HG03520 (cell line): Measurements from ENCODE around the gene VAPB.

ENCODE experiments used
- ATAC-seq: cut with Tn5 transposase; IDR thresholded peaks from one replicate; pipeline ENCODE4 v1.9.1; 2021; ENCODE audit warnings: mild to moderate bottlenecking, moderate library complexity; ENCODE audit not compliant: unreplicated experiment

The VAPB gene

DNA sequence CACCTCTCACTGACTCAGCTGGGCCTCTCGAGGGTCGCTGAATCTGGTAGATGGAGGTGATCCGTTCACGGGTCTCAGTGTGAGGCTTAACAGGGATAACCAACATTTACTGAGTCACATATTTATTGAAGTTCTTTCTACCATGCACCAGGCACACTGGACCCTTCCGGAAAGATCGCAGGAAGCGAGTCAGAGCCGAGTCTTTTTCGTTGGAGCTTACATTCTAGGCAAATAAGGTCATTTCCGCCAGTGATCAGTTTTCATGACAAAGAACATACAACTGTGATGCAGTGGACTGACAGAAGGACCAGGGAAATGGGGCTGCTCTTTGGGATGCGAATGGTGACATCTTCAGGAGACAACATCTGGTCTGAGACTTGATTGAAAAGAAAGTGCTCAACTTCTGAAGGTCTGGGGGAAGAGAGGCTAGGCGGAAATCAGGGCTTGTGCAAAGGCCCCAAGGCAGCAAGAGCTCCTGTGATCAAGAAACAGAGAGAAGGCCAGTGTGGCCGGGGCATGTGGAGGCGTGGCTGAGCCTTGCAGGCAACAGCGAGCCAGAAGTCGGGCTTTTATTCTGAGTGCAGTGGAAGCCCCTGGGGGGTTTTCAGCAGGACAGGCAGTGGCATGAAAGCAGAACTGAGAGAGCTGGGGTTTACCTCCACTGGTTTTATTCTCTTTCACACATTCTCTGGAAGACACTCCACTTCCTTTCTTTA lies 69.5 kb downstream of the VAPB start:
- peak; percentile 95 for ATAC-seq

DNA sequence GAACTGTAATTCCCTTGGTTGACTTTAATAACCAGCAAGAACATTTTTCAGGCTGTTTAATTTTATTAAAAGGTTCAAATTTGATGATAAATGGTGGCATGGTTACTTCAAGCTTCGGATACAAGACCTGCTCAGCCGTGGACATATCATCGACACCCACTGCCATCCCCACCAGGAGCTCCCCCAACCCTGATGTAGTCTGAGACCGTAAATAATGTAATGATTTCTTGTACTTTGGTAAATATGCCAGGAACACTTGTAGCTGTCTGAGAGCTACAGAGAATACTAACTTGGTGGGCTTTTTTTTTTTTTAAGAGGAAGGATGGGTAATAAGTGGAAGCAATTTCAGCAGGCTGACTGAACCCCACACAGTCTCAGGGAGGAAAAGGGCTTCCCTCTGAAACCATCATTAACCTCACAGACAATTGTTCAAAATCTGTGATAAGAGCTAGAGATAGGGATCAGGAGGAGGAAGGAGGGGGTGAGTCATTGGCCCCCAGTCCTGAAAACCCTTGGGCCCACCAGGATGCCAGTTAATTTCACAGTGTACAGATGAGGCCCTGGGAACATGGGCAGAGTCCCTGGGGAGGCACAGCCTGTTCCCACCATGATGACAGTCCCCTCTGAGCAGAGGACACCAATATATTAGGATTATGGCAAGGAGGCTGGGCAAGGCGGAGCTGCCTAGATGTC lies 70.2 kb downstream of the VAPB start:
- peak; percentile 16 for ATAC-seq

DNA sequence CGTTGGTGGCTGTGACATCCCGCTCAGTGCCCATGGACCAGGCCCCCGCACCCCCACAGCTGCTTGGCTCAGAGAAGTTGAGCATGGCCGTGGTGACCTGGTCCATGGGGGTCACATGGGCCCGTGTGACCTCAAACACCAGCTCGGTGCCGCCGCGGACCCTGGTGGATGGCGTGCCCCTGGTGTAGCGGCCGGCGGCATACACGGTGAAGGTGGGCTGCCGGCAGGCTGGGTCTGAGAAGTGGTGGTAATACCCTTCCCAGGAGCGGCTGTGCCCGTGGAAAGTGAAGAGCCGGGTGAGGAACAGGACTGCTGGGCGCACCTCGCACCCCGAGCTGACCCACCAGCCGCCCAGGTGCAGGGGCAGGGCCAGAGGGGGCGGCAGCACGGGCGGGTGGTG lies 72.1 kb downstream of the VAPB start:
- no peak for ATAC-seq

DNA sequence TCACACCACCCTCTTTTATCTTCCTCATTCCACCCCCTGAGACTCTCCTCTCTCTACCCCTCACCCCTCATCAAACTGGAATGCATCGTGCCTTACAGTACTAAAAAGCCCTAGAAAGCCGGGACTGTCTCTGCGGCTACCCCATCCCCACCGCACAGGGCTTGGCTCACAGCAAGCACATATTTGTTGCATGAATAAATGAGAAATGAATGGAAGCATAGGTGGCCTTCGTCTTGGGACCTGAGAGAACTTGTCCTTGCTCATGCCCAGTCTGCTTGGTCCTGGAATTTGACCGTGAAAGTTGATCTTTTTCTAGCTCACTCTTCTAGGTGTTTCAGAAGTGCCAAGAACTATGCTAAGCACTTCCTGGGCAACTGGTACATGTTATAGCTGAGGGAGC lies 72.9 kb downstream of the VAPB start:
- ATAC-seq = no peak

DNA sequence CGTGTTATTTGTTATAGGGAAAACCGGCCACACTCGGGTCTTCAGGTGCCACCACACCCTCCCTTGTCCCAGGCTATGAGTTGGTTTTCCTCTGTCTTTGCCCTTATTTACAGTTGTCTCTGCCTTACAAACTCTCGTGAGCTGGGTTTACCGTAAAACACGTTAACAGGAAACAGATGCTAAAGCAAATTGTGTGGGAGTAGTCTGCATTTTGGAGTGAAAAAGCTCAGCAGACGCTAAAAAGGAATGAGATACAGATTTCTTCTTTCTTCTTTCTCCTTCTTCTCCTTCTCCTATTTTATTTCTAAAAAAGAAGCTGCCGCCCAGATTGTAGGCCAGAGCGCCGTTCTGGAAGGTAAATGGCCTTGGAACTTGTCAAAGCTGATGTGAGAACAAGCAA lies 74.2 kb downstream of the VAPB start:
- ATAC-seq = no peak

DNA sequence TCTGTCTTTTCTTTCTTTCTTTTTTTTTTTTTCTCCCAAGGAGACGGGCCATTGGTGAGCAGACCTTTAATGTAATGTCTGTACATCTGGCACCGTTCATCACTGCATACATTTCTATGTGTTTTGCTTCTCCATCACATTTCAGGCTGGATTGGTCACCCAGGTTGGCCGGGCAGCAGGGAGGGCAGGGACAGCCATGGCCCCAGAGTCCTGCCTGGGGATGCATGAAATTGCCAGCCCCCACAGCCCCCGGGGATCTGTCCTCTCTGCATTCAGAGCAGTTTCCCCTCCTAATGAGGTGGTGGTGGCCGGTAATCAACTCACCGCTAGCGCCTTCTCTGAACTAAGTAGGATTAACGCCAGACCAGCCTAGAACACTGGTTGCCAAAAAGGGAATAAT lies 75.8 kb downstream of the VAPB start:
- ATAC-seq = no peak

DNA sequence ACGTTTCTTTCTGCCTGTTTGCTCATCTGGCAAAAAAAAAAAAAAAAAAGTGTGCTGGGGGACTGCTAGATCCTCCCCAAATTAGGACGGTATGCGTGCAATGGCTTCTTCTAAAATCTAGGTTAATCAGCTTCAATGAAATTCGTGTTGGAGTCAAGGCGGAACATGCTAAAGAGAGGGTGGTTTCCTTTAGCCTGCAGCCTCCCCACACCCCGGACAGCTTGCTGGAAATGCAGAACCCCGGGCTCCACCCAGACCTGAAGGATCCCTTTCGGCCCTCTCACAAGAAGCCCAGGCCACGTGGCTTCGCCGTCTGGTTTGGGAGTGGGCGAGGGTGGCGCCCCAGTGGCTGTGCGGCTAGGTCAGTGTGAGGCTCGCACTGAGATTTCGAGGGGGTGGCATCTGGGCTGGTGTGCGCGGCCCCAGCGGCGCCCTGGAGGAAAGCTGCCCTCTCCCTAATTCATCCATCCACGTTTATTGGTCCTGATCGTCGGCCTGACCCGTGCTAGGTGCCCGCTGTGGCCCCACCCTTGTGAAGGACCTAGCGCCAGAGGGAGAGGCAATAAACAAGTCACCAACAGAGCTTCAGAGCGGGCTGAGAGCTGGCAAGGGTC lies 77.2 kb downstream of the VAPB start:
- no peak for ATAC-seq

DNA sequence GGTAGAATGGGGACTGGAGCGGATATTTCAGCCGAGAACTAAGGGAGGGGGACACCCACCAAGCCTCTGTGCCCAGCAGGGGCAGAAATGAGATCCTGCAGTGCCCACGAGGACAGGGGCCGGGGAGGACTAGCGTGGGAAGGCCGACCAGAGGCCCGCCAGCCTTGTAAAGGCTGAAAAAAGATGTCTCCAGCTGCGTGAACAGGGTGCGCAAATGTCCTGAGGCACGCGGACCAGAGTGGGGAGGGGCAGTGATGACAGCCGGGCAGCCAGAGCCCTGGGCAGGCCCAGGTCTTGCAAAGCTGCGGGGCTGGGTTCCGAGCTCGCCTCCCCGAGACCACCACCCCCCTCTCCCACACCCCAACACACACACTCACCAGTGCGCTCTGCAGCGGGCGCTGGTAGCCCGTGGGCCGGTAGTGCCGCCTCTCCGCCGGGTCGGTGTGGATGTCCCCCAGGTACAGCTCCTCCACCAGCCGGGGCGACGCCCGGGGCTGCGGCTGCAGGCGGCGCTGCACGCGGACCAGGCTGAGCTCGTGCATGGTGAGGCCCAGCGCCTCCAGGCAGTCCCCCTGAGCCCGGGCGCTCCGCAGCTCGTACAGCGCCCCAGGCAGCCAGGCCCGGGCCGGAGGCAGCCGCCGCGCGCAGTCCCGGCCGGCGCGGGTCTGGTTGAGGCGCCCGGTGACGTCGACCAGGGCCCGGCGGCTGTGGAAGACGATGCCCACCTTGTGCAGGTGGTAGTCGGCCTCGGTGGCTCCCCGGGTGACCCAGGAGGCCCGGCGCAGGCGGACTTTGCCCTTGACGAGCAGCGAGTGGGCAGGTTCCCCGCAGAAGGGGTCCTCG lies 77.9 kb downstream of the VAPB start:
- no peak for ATAC-seq

DNA sequence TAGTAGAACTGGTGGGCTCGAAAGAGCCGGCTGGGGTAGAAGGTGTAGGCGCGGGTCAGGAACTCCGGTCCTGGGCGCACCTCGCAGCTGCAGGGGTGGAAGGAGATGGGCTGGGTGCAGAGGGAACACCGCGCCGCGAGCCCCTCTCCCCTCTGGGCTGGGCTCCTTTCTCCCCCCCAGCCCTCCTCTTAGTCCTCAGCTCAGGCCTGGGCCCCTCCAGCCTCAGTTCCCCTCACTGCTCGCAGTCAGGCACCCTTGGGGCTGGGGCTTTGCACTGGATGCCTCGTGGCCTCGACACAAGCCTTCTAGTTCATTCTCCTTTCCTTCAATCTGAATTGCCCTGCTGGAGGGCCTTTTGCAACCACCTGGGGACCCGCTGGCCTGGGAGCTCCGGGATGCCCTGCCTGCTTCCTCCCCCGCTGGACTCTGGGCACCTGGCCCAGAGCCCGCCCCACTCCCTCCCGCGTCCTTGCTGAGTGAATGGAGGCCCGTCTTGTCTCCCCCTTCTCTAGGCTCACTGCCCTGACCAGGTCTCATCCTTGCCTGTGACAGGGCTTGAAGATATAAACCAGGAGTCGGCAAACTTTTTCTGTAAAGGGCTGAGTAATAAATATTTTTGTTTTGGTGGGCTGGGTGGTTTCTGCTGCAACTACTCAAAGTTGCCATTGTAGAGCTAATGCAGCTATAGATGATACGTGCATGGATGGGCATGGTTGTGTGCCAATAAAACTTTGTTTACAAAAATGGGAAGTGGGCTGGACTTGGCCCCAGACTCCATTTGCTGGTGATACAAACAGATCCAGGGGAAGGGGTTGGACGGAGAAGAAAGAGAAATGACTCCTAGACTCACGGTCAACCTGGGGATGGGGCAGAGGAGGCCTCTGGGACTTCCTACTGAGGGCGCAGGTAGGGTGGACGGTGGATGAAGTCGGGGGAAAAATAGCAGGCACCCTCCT lies 78.8 kb downstream of the VAPB start:
- no peak for ATAC-seq

DNA sequence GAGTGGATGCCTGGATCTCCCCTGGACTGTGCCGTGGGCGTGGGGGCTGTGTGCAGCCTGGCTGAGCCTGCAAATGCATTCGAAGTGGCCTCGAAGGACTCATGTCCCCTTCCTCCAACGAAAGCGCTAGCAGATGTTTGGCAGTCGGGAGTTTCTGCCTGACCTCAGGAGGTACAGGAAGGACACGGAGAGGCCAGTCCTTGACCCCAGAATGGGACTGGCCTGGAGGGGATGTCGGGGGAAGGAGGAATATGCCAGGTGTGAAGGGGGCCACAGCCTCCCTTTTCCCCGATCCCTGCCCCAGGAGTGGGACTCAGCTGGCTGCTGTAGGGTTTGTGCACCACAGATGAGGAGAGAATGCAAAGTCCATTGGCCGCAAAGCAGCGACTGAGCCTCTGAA lies 80.6 kb downstream of the VAPB start:
- ATAC-seq = no peak

DNA sequence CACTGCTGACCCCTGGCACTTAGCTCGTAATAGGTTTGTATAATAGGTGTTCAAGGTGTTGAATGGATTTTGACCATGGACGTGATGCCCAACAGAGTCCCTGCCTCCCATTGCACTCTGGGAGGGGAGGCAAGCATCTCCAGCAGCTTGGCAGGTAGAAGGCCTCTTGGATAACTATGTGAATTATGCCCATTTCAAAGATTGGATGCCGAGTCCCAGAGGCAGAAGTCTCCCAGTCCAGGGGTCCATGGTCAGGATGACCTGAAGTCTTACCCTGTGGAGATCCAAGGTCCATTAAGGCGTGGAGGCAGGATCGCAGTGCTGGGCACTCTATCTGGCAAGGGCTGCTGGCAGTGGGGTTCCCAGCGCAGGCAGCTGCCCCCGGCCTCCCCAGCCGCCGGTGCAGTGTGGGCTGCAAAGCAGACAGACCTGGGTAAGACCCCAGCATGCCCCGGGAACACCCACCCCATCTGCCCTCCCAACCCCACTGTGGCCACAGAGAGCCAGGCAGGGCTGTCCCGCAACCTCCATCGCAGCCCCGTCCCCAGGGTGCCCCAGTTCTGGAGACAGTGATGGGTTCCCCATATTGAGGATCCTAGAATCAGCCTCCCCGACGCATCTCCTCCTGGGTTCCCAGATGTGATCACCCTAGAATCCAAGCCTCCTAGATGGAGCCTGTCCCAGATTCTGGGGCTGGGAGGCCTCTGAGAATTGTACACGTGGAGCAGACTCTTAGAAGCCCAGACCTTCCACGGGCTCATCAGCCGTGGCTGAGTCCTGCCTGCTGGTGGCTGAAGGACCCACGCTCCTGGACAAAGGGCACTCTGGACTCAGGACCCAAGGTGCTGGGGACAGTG lies 81.5 kb downstream of the VAPB start:
- no peak for ATAC-seq

DNA sequence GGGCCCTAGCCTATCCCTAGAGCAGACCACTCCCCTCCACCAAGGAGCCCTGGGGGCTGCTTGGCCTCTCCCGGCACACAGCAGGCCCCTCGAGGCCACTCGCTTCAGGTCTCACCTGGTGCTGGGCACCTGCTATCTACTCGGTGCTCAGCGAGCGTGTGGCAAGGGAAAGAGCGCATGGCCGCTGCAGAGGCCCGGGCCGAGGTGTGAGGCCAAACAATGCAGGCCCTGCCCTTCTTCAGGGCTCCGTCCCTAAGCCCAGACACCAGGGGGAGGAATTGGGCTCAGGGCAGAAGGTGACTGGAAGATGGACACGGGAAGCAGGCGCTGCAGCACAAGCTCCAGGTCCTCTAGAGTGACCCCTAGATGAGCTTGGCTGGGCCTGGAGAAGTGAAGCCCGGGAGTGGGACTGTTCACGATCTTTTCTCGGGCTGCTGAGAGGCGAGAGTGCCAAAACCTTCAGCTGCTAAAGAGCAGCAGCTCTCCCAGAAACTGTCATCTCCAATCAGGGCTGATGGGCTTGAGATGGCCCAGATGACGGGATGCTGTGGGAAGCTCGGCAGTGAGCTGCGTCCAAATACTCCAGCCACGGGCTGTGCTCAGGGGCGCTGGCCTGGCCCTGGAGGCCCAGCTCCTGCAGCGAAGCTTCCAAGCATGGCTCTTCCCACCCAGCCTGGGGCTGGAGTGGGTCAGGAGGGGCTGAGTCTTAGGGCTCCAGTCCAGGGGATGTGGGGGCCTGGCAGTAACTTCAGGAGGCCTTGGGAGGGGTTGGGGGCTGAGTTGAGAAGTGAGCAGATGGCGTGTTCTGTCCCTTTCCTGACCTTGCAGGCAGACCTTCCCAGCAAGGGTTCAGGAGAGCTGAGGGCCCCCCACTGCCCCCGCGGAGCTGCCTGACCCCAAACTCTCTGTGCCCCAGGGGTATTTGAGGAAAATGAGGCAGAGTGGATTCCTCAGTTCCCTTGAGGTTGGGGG lies 82.5 kb downstream of the VAPB start:
- no peak for ATAC-seq

DNA sequence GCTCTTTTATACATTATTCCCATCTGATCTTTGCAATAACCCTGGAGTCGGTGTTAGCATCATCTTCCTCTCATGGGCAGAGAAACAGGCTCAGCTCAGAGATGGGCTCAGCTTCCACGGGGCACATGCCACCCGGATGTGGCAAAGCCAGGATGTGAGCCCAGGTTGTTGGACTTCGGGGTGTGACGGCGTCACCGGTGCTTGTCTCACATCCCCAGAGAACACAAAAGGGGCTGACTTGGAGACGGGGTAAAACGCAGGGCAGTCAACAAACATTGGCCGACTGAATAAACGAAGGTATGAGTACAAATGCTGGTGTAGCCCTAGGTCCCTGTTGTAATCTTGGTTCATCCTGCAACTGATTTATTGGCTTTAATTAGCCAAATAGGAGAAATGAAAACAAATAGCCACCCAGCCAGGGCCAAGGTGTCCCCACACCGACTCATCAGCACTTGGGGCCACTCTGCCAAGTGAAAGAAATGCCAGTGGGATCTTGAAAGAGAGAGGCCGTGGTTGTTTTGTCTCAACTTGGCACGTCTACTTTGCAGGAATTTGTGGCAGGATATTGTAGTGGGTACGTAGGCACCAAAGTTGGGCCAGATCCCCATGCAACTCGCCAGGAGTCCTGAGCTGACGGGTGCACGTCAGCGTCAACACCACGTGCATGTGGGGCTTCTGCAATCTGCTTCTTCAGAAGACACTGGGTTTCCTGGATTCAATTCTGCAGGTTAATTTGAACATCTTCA lies 83.4 kb downstream of the VAPB start:
- ATAC-seq = no peak

DNA sequence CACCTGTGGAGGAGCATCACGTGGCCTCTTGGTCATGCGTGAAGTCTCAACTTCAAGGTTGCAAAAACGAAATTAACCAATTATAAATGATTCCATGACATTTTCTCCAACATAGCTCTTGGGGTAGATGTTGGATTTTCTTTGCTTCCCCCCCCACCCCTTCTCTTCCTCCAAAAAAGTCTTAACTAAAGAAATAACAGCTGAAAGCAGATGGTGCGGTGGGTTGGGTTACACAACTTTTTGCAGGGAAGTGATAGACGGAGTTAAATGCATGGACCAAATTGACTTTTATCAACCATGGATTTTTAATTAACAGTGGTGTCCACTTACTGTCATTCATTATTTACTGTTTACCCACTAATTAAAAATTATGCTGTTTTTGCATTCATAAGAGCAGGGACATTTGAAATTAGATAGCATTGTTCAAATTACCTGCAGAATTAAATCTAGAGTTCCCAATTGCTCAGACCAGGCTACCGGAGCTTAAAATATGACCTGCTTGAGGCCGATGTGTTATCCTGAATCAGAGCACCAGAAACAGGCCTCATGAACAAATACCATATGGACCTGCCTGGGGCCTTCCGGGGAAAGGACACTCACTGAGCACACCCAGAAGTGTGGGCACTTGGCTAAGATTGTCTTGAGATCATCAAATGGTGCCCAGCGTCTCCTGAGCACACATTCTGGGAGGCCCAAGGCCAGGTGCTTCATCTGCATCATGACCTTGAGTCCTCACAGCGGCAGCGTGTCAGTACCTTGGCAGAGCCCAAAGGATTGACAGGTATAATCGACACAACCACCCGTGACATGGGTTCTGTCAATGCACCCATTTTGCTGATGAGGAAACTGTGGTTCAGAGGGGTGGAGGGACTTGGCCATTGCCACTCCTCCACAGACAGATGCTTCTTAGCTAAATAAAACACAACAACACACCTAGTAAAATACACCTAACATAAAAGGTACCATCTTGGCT lies 84.7 kb downstream of the VAPB start:
- ATAC-seq = no peak

DNA sequence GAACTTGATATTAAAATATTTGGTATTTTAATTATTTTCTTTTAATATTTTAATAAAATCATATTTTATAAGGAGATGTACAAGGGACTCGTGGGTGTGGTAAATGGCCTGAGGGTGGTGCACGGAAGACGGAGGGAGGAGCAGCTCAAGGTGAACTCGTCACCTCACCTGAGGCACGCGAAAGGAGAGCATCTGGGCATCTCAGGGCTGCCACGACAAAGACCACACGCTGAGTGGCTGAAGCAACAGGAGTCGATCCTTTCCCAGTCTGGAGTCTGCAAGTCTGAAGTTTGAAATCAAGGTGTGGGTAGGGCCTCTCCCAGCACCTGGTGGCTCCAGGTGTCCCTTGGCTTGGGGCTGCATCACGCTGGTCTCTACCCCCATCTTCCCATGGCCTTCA lies 86.4 kb downstream of the VAPB start:
- no peak for ATAC-seq

DNA sequence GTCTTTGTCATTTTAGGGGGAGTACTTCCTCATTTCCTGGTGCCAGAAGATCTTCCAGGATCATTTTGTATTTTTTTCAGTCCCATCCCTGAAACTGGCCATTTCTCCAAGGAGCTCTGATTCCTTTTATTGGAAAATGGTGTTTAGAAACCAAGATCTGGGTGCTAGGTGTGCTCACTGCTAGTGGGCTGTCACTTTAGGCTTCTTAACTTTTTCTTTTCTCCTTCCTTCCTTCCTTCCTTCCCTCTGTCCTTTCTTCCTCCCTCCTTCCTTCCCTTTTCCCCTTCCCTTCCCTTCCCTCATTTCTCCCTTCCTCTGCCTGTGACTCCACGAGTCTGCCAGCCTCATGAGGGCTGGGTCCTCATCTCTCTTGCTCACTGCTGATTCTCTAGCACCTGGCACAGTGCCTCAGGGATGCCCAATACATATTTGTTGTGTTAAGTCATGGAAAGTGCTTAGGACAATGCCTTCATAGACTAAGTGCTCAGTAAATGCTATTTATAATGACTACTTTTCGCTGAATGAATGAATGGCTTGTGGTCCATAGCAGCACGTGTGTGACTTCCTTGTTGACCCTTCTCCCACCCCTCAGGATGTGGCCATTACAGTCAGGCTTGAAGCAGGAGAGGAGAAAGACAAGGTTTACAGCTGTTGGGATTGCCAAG lies 89.2 kb downstream of the VAPB start:
- no peak for ATAC-seq
